Suprapubic skin (tissue), 4 donors: ENCODE results near the gene SLC37A2. TPM values are rescaled to one million over a fixed set of nuclear protein-coding genes. Genes with fewer than 3 reads are reported as not detected.

Experiments
- DNase-seq, 2 donors: peaks; one replicate each; pipeline ENCODE4 v3.0.0-alpha.2; 2019; ENCODE audit warnings: low spot score in 2 of 2
- H3K27ac ChIP-seq: fragments of 200-600 bp; sonication (generic); one replicate; pipeline ENCODE4 v1.5.1; 2019
- H3K27me3 ChIP-seq: fragments of 200-600 bp; sonication (generic); one replicate; pipeline ENCODE4 v1.5.1; 2019
- H3K36me3 ChIP-seq: fragments of 200-600 bp; sonication (generic); one replicate; pipeline ENCODE4 v1.5.1; 2019
- H3K4me1 ChIP-seq: fragments of 200-600 bp; sonication (generic); one replicate; pipeline ENCODE4 v1.5.1; 2019
- H3K4me3 ChIP-seq: fragments of 200-600 bp; sonication (generic); one replicate; pipeline ENCODE4 v1.5.1; 2019; ENCODE audit warnings: mild to moderate bottlenecking
- H3K9me3 ChIP-seq: fragments of 200-600 bp; sonication (generic); one replicate; pipeline ENCODE4 v1.5.1; 2019
- EP300 ChIP-seq: sonication (generic); formaldehyde crosslinking; IDR thresholded peaks from one replicate; pipeline ENCODE4 v1.6.1; 2017; ENCODE audit warnings: antibody characterized with exemption
- POLR2A ChIP-seq, 2 donors: fragments of 450-650 bp; IDR thresholded peaks; one replicate each; pipeline ENCODE4 v1.6.1; 2017; ENCODE audit warnings: antibody characterized with exemption in 2 of 2, mild to moderate bottlenecking in 2 of 2, moderate library complexity in 2 of 2
- POLR2AphosphoS5 ChIP-seq, 3 donors: sonication (generic); formaldehyde crosslinking; IDR thresholded peaks; one replicate each; pipeline ENCODE4 v1.6.1; 2017; ENCODE audit warnings: antibody characterized with exemption in 3 of 3
- WGBS: methylation state at CpG from one replicate; pipeline ENCODE4 v1.1.5; 2018; 5-methylcytosine and 5-hydroxymethylcytosine counted together
- total RNA-seq, 4 donors: library from RNA; depleted of rRNA; stranded (reverse); fragments of >200 nt; gene quantifications; one replicate each; pipeline ENCODE4 v1.1.0, GENCODE V29; 2016
- TF ChIP-seq, protein P1 (sequence below), 2 donors: fragments of 200-600 bp in 1 of 2; fragments of 450-650 bp in 1 of 2; sonication (generic) in 1 of 2; IDR thresholded peaks; one replicate each; pipeline ENCODE4 v1.5.1; 2016 to 2019; ENCODE audit warnings: antibody characterized with exemption in 2 of 2, mild to moderate bottlenecking in 1 of 2, moderate library complexity in 1 of 2

SLC37A2 gene
- total RNA-seq, 4 donors from 2014 or later: 67.3 to 189 (median 119) TPM

DNA sequence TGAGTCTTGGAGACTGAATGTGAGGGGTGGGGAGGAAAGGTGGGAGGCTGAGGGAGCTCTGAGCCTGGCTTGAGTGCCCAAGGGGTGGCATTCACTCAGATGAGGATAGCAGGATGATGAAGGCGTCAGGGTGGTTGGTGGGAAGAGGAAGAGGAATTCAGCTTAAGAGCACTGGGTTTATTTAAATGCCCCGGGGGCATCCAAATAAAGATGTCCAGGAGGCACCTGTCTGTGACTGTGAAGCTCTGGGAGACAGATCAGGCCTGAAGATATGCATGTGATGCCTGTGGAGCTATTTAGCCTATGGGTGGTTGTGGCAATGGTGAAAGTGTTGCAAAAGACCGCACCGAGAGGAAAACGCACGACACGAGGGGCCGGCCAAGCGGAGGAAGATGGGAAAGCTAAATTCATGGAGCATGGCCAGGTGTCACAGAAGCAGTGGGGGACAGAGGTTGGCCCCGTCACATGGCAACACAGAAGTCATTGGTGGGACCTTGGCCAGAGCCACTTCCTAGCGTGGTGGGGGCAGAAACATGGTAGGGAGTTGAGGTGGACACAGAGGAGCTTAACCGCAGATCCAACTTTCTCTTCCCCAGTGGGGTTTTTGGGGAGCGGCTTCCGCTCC lies 15.5 kb downstream of the SLC37A2 start:
- whole genome bisulfite sequencing: 91% methylated on average over 14 of the region's 14 CpGs
- Histone ChIP-seq H3K27me3 (peaks cover 3% of the 10 kb centered on the region), H3K4me1 (peaks cover 34% of the 10 kb centered on the region), H3K36me3 (no peaks in the 10 kb centered on the region), H3K9me3 (no peaks in the 10 kb centered on the region), H3K27ac (no peak overlapping the region), H3K4me3 (no peak overlapping the region)
- DNase-seq: no peak
- TF ChIP-seq POLR2A (IDR thresholded peaks at IDR 0.05): no peak
- TF ChIP-seq POLR2AphosphoS5 (IDR thresholded peaks at IDR 0.05): no peak
- TF ChIP-seq, protein P1, sequence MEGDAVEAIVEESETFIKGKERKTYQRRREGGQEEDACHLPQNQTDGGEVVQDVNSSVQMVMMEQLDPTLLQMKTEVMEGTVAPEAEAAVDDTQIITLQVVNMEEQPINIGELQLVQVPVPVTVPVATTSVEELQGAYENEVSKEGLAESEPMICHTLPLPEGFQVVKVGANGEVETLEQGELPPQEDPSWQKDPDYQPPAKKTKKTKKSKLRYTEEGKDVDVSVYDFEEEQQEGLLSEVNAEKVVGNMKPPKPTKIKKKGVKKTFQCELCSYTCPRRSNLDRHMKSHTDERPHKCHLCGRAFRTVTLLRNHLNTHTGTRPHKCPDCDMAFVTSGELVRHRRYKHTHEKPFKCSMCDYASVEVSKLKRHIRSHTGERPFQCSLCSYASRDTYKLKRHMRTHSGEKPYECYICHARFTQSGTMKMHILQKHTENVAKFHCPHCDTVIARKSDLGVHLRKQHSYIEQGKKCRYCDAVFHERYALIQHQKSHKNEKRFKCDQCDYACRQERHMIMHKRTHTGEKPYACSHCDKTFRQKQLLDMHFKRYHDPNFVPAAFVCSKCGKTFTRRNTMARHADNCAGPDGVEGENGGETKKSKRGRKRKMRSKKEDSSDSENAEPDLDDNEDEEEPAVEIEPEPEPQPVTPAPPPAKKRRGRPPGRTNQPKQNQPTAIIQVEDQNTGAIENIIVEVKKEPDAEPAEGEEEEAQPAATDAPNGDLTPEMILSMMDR (IDR thresholded peaks at IDR 0.05): no peak

DNA sequence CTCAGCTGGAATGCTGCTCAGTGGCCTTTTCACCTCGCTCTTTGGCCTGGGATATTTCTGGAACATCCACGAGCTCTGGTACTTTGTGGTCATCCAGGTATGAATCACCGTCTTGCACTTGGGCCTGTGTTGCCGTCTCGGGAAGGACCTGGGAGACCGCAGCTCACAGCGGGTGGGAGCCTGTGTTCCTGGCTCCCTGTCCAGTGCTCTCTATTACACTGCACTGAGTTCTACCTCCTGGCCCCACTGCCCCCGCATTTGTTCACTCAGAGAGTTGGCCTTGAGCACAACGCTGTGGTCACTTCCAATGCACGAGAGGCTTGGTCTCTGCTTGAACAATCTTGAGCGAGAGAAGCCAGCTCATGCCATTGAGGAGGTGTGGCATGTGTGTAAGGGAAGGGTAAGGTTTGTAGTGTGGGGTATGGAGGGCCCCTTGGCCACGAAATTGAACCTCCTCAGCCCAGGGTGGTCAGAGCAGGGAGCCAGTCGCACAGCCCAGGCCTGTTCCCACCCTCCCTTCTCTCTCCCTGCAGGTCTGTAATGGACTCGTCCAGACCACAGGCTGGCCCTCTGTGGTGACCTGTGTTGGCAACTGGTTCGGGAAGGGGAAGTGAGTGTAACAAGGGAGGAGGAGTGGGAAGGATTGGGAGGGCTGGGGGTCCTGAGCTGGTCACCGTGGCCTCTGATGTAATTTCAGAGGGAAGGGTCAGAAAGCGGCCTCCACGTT lies 16.2 kb downstream of the SLC37A2 start:
- peaks cover 3% of the 10 kb centered on the region for H3K27me3 ChIP-seq
- no peak overlapping the region for H3K27ac ChIP-seq
- WGBS: 78% methylated on average over 16 of the region's 18 CpGs
- H3K9me3 ChIP-seq: no peaks in the 10 kb centered on the region
- TF ChIP-seq POLR2AphosphoS5 (IDR thresholded peaks at IDR 0.05) (no peak), POLR2A (IDR thresholded peaks at IDR 0.05) (no peak), EP300 (no peak)
- TF ChIP-seq, protein P1 (IDR thresholded peaks at IDR 0.05): no peak
- H3K4me3 ChIP-seq: no peak overlapping the region
- H3K4me1 ChIP-seq: peaks cover 35% of the 10 kb centered on the region
- no peak for DNase-seq
- H3K36me3 ChIP-seq: no peaks in the 10 kb centered on the region

DNA sequence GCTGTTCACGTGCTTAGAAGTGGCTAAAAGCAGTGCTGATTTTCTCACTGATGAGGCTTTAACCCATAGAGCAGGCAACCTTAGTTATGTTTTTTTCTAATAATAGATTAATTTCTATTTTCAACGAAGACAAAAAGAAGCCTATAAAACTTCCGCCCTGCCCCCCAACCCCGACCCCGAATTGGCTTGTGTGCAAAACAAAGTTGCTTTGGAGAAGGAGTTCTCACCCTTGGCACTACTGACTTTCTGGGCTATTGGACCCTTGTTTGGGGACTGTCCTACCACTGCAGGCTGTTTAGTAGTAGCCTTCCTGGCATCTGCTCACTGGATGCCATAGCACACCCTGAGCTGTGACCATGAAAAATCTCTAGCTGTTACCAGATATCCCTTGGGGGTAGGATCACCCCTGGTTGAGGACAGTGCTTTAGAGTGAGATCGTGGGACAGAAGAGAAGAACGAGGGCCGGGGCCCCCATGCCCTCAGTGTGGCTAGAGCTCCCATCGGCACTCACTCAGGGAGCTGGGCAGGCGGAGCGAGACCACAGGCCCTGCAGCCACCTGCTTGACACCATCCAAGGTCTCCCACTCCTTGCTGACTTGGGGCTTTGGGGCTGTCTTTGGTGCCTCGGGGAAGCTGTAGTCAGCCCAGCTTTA lies 16.9 kb downstream of the SLC37A2 start:
- no peak for DNase-seq
- Histone ChIP-seq H3K4me1 (peaks cover 28% of the 10 kb centered on the region), H3K27ac (no peak overlapping the region), H3K36me3 (no peaks in the 10 kb centered on the region), H3K27me3 (peaks cover 3% of the 10 kb centered on the region), H3K4me3 (no peak overlapping the region), H3K9me3 (no peaks in the 10 kb centered on the region)
- WGBS: 82% methylated on average over 10 of the region's 12 CpGs
- TF ChIP-seq EP300: no peak
- no peak for TF ChIP-seq POLR2A (IDR thresholded peaks at IDR 0.05)
- TF ChIP-seq, protein P1 (IDR thresholded peaks at IDR 0.05): no peak
- TF ChIP-seq POLR2AphosphoS5 (IDR thresholded peaks at IDR 0.05): no peak

DNA sequence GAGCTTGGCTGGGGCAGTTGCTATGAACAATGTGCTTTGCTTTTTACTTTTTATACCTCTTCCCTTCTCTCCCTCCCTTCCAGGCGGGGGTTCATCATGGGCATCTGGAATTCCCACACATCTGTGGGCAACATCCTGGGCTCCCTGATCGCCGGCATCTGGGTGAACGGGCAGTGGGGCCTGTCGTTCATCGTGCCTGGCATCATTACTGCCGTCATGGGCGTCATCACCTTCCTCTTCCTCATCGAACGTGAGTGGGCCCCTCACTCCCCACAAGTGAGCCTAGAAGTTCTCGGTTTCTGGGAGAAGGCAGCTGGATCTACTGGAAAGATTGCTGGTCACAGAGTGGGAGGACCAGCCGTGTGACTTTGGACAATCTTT lies 17.4 kb downstream of the SLC37A2 start:
- peaks cover 26% of the 10 kb centered on the region for H3K4me1 ChIP-seq
- H3K27ac ChIP-seq: no peak overlapping the region
- H3K9me3 ChIP-seq: no peaks in the 10 kb centered on the region
- TF ChIP-seq POLR2AphosphoS5 (IDR thresholded peaks at IDR 0.05) (no peak), EP300 (no peak), POLR2A (IDR thresholded peaks at IDR 0.05) (no peak)
- TF ChIP-seq, protein P1 (IDR thresholded peaks at IDR 0.05): no peak
- 90% methylated on average over 12 of the region's 12 CpGs for WGBS
- H3K4me3 ChIP-seq: no peak overlapping the region
- DNase-seq: no peak
- H3K36me3 ChIP-seq: no peaks in the 10 kb centered on the region
- peaks cover 3% of the 10 kb centered on the region for H3K27me3 ChIP-seq
